Measurements from ENCODE around the gene MAT2A.

DNA sequence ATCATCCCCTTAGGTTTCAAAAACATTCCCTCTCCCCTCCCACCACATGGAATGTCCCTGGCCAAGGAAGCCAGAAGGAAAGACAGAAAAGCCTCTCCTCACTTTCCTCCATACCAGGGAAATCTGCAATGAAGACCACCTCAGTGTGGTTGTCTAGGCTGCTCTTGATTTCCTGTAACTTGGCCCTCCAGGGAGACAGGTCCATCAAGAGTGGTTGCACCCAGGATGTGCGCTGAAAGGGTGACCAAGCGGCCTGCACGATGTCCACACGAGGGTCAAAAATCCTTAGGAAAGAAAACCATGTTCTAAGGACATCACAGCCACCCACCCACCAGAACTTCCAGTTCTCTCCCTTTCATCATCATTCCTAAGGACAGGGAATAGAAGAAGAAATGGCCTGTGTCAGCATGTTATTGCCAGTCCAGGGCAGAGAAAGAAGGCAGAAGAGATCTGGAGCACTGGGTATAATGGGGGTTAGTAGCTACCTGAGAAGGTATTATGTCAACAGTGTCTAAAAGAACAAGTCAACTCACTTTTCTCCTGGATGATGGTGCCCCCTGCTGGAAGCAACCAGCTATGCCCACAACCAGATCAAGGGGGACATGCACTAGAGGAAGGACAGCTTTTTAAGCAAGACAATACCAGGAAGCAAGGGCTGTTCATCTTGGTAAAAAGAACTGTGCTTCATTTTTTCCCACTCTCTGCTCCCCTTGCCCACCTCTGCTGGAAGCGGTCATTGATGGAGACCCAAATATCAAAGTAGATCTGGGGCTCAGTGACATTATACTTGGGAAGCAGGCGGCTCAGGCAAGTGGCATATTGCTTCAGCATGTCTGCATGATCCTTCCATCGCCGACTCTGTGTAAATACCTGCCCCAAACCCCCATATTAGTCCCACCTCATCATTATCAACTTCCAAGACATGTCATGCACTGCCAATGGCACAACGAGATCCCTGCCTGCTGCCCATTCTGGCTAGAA, 13.0 kb downstream of the MAT2A start:
- TF ChIP-seq ZFP3 (CRISPR knock-in tag; IDR thresholded peaks at IDR 0.05) (no peak), ZFP30 (CRISPR knock-in tag; IDR thresholded peaks at IDR 0.05) (no peak), ARNTL (CRISPR knock-in tag; IDR thresholded peaks at IDR 0.05; ENCODE audit: borderline replicate concordance, low read depth) (no peak)
- TF ChIP-seq, protein P1, sequence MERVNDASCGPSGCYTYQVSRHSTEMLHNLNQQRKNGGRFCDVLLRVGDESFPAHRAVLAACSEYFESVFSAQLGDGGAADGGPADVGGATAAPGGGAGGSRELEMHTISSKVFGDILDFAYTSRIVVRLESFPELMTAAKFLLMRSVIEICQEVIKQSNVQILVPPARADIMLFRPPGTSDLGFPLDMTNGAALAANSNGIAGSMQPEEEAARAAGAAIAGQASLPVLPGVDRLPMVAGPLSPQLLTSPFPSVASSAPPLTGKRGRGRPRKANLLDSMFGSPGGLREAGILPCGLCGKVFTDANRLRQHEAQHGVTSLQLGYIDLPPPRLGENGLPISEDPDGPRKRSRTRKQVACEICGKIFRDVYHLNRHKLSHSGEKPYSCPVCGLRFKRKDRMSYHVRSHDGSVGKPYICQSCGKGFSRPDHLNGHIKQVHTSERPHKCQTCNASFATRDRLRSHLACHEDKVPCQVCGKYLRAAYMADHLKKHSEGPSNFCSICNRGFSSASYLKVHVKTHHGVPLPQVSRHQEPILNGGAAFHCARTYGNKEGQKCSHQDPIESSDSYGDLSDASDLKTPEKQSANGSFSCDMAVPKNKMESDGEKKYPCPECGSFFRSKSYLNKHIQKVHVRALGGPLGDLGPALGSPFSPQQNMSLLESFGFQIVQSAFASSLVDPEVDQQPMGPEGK (CRISPR knock-in tag; IDR thresholded peaks at IDR 0.05; ENCODE audit: borderline replicate concordance), result no peak

Data from SK-N-SH treated with all-trans-retinoic acid at 6 μM for 48 hours (cell line).